ENCODE measurements around the gene TCHH.

TCHH gene

GRCh38 chr1:152067929-152068328 is 47.3 kb downstream of the TCHH start:
- DNase-seq (ENCODE audit: low read depth in 2 of 2) = no peak

- DNase-seq (ENCODE audit: low read depth in 2 of 2) = no peak
Observed at GRCh38 chr1:152067150-152067549, 48.1 kb downstream of the TCHH start.

- DNase-seq (ENCODE audit: low read depth in 2 of 2) = no peak
Observed at GRCh38 chr1:152061952-152062351, 53.3 kb downstream of the TCHH start.
